ENCODE measurements around the gene BRD1. TPM values are rescaled to one million over a fixed set of nuclear protein-coding genes. Genes with fewer than 3 reads are reported as not detected.

BRD1 gene
- total RNA-seq, 1 experiment from 2014 or later: 31.3 TPM

- Histone ChIP-seq H3K79me2 (ENCODE audit: insufficient read depth, low read length) (peaks cover 100% of the 10 kb centered on the region), H2AFZ (ENCODE audit: low read depth, low read length, poor library complexity, severe bottlenecking) (no peak overlapping the region), H3K9ac (ENCODE audit: low read length) (no peak overlapping the region), H3K4me2 (ENCODE audit: low read length) (no peak overlapping the region), H3K4me3 (replicated peaks in 1 of 2; ENCODE audit: low read depth in 1 of 2, low read length in 2 of 2) (no peak overlapping the region), H3K9me2 (ENCODE audit: insufficient read depth) (no peaks in the 10 kb centered on the region), H4K20me1 (ENCODE audit: insufficient read depth) (peaks cover 7% of the 10 kb centered on the region; the same call in 1 of the 2 replicates), H3K9me3 (ENCODE audit: control insufficient read depth in 1 of 2, insufficient read depth in 1 of 2, low read depth in 1 of 2, low read length in 2 of 2) (no peaks in the 10 kb centered on the region), H3K36me3 (ENCODE audit: control insufficient read depth in 1 of 2, insufficient read depth in 2 of 2, low read length in 2 of 2) (peaks cover 15 to 21% of the 10 kb centered on the region in 2 experiments; a peak in 3 of 4 replicates), H3K27me3 (ENCODE audit: insufficient read depth, low read length) (no peaks in the 10 kb centered on the region), H3K4me1 (ENCODE audit: control insufficient read depth in 1 of 2, insufficient read depth in 2 of 2, low read length in 2 of 2) (peaks cover 0 to 17% of the 10 kb centered on the region in 2 experiments; a peak in 2 of 4 replicates), H3K27ac (ENCODE audit: low read depth, low read length) (no peak overlapping the region)
- ChIA-PET RAD21 (ENCODE audit: low non-redundant PET in 1 of 2, low total read pairs in 2 of 2, uncharacterized antibody in 2 of 2, unreplicated experiment in 2 of 2) (no interaction called here), CTCF (no interaction called here), POLR2A (no interaction called here)
- intact Hi-C loops (cut with micrococcal nuclease): no loop called here
- ATAC-seq: no peak
- no peak for DNase-seq (ENCODE audit: low read depth, low spot score)
- TF ChIP-seq CBX3 (IDR thresholded peaks at IDR 0.05; ENCODE audit: low read depth) (no peak), RAD21 (IDR thresholded peaks at IDR 0.05; ENCODE audit: low read depth) (no peak), CEBPB (IDR thresholded peaks at IDR 0.05; ENCODE audit: low read depth) (no peak), POLR2AphosphoS5 (IDR thresholded peaks at IDR 0.05; ENCODE audit: low read depth, low read length) (no peak), SIN3A (IDR thresholded peaks at IDR 0.05; ENCODE audit: low read depth) (no peak), YY1 (IDR thresholded peaks at IDR 0.05; ENCODE audit: extremely low read depth, insufficient replicate concordance, low read depth, low read length) (no peak)
- BruUV-seq (replicated peaks): no TSS peak
These were observed 12.8 kb downstream of the BRD1 start for GRCh38 chr22:49814856-49815255.

GRCh38 chr22:49814164-49814686 is 13.4 kb downstream of the BRD1 start:
- H3K4me2 ChIP-seq (ENCODE audit: low read length): no peak overlapping the region
- no TSS peak for BruUV-seq (replicated peaks)
- no peaks in the 10 kb centered on the region for H3K27me3 ChIP-seq (ENCODE audit: insufficient read depth, low read length)
- no peak overlapping the region for H3K4me3 ChIP-seq (replicated peaks in 1 of 2; ENCODE audit: low read depth in 1 of 2, low read length in 2 of 2)
- no peaks in the 10 kb centered on the region for H3K9me2 ChIP-seq (ENCODE audit: insufficient read depth)
- no peak overlapping the region for H2AFZ ChIP-seq (ENCODE audit: low read depth, low read length, poor library complexity, severe bottlenecking)
- H3K9ac ChIP-seq (ENCODE audit: low read length): no peak overlapping the region
- intact Hi-C loops (cut with micrococcal nuclease): no loop called here
- RAD21 ChIA-PET (ENCODE audit: low non-redundant PET in 1 of 2, low total read pairs in 2 of 2, uncharacterized antibody in 2 of 2, unreplicated experiment in 2 of 2): no interaction called here
- DNase-seq (ENCODE audit: low read depth, low spot score) (no peak), ATAC-seq (no peak)
- no peaks in the 10 kb centered on the region for H3K9me3 ChIP-seq (ENCODE audit: control insufficient read depth in 1 of 2, insufficient read depth in 1 of 2, low read depth in 1 of 2, low read length in 2 of 2)
- H3K4me1 ChIP-seq (ENCODE audit: control insufficient read depth in 1 of 2, insufficient read depth in 2 of 2, low read length in 2 of 2): peaks cover 0 to 17% of the 10 kb centered on the region in 2 experiments; a peak in 2 of 4 replicates
- peaks cover 14 to 21% of the 10 kb centered on the region in 2 experiments; a peak in 3 of 4 replicates for H3K36me3 ChIP-seq (ENCODE audit: control insufficient read depth in 1 of 2, insufficient read depth in 2 of 2, low read length in 2 of 2)
- POLR2A ChIA-PET: no interaction called here
- CTCF ChIA-PET: no interaction called here
- H4K20me1 ChIP-seq (ENCODE audit: insufficient read depth): peaks cover 7% of the 10 kb centered on the region; the same call in 1 of the 2 replicates
- TF ChIP-seq SRF (IDR thresholded peaks at IDR 0.05; ENCODE audit: low read depth): no peak
- TF ChIP-seq ELF1 (IDR thresholded peaks at IDR 0.05; ENCODE audit: borderline replicate concordance, low read depth): no peak
- no peak for TF ChIP-seq CTCF (IDR thresholded peaks at IDR 0.05 in 2 of 3, conservative IDR thresholded peaks at IDR 0.05 in 1 of 3; ENCODE audit: borderline replicate concordance in 1 of 3, insufficient read depth in 1 of 3, low read depth in 2 of 3, low read length in 2 of 3)
- TF ChIP-seq ATF3 (IDR thresholded peaks at IDR 0.05): no peak
- no peak for TF ChIP-seq SP1 (IDR thresholded peaks at IDR 0.05; ENCODE audit: low read depth)
- TF ChIP-seq REST (IDR thresholded peaks at IDR 0.05; ENCODE audit: low read depth): no peak
- TF ChIP-seq JUND (IDR thresholded peaks at IDR 0.05): no peak
- no peak for TF ChIP-seq SIN3A (IDR thresholded peaks at IDR 0.05; ENCODE audit: low read depth)
- no peak for TF ChIP-seq TCF7L2 (IDR thresholded peaks at IDR 0.05; ENCODE audit: borderline replicate concordance, extremely low read depth, insufficient read depth, insufficient read length)
- no peak for TF ChIP-seq POLR2AphosphoS5 (IDR thresholded peaks at IDR 0.05; ENCODE audit: low read depth, low read length)
- TF ChIP-seq CEBPB (IDR thresholded peaks at IDR 0.05; ENCODE audit: low read depth): no peak
- no peak overlapping the region for H3K27ac ChIP-seq (ENCODE audit: low read depth, low read length)
- H3K79me2 ChIP-seq (ENCODE audit: insufficient read depth, low read length): peaks cover 100% of the 10 kb centered on the region
